ENCODE results near the gene GPC6.

Gene GPC6

GRCh38 chr13:94063848-94064247 is 837.2 kb downstream of the GPC6 start:
- Histone ChIP-seq H3K4me3 (replicated peaks; ENCODE audit: insufficient read depth, low read length) (no peak overlapping the region), H3K27ac (replicated peaks) (no peak overlapping the region), H3K27me3 (ENCODE audit: insufficient read depth, poor library complexity, severe bottlenecking) (no peaks in the 10 kb centered on the region)
- no peak for DNase-seq (ENCODE audit: low read depth in 1 of 2, low spot score in 1 of 2)
- TF ChIP-seq SPI1 (IDR thresholded peaks at IDR 0.05; ENCODE audit: borderline replicate concordance, low read depth) (no peak), CTCF (IDR thresholded peaks at IDR 0.05; ENCODE audit: insufficient read depth, low read length) (no peak), REST (IDR thresholded peaks at IDR 0.05; ENCODE audit: insufficient replicate concordance, low read depth) (no peak), POLR2AphosphoS5 (IDR thresholded peaks at IDR 0.05; ENCODE audit: low read depth) (no peak), GABPA (IDR thresholded peaks at IDR 0.05; ENCODE audit: low read depth) (no peak)

- DNase-seq (ENCODE audit: low read depth in 1 of 2, low spot score in 1 of 2), result no peak
- Histone ChIP-seq H3K4me3 (replicated peaks; ENCODE audit: insufficient read depth, low read length) (no peak overlapping the region), H3K27me3 (ENCODE audit: insufficient read depth, poor library complexity, severe bottlenecking) (no peaks in the 10 kb centered on the region), H3K27ac (replicated peaks) (no peak overlapping the region)
- TF ChIP-seq GABPA (IDR thresholded peaks at IDR 0.05; ENCODE audit: low read depth) (no peak), SPI1 (IDR thresholded peaks at IDR 0.05; ENCODE audit: borderline replicate concordance, low read depth) (no peak), CTCF (IDR thresholded peaks at IDR 0.05; ENCODE audit: insufficient read depth, low read length) (no peak), POLR2AphosphoS5 (IDR thresholded peaks at IDR 0.05; ENCODE audit: low read depth) (no peak), REST (IDR thresholded peaks at IDR 0.05; ENCODE audit: insufficient replicate concordance, low read depth) (no peak)
Measured at GRCh38 chr13:94065741-94066140, 839.1 kb downstream of the GPC6 start.

- Histone ChIP-seq H3K4me3 (replicated peaks; ENCODE audit: insufficient read depth, low read length) (no peak overlapping the region), H3K27ac (replicated peaks) (no peak overlapping the region), H3K27me3 (ENCODE audit: insufficient read depth, poor library complexity, severe bottlenecking) (peaks cover 4% of the 10 kb centered on the region)
- DNase-seq (ENCODE audit: low read depth in 1 of 2, low spot score in 1 of 2), result no peak
- TF ChIP-seq GABPA (IDR thresholded peaks at IDR 0.05; ENCODE audit: low read depth), result no peak
- no peak for TF ChIP-seq REST (IDR thresholded peaks at IDR 0.05; ENCODE audit: insufficient replicate concordance, low read depth)
- no peak for TF ChIP-seq CTCF (IDR thresholded peaks at IDR 0.05; ENCODE audit: insufficient read depth, low read length)
- TF ChIP-seq POLR2AphosphoS5 (IDR thresholded peaks at IDR 0.05; ENCODE audit: low read depth), result no peak
- TF ChIP-seq SPI1 (IDR thresholded peaks at IDR 0.05; ENCODE audit: borderline replicate concordance, low read depth), result no peak
Measured at GRCh38 chr13:94073007-94073744, 846.6 kb downstream of the GPC6 start.

Data from HL-60 (cell line).